Transverse colon (tissue), 3 donors: ENCODE data around the gene PLXNC1.

ENCODE experiments used
- CTCF ChIP-seq, 5 experiments: fragments of 200-600 bp in 3 of 5; fragments of 450-650 bp in 2 of 5; sonication (generic) in 3 of 5; IDR thresholded peaks; 1 replicate in 2 of 5; 2 replicates in 3 of 5; pipeline ENCODE4 v1.5.1; 2016 to 2017; ENCODE audit warnings: antibody characterized with exemption in 5 of 5, inconsistent platforms in 3 of 5, mild to moderate bottlenecking in 2 of 5, moderate library complexity in 1 of 5
- POLR2A ChIP-seq: fragments of 450-650 bp; IDR thresholded peaks from one replicate; pipeline ENCODE4 v1.6.1; 2016; ENCODE audit warnings: antibody characterized with exemption, mild to moderate bottlenecking, moderate library complexity

- TF ChIP-seq POLR2A, result no peak
- peak; percentile 77 to 88 (median 81) for TF ChIP-seq CTCF (IDR thresholded peaks at IDR 0.05)
Observed at GRCh38 chr12:94133964-94134795, 14.2 kb upstream of the PLXNC1 start.
